Endothelial cell (in vitro differentiated cells): ENCODE measurements around the gene TAGLN2. TPM values are rescaled to one million over a fixed set of nuclear protein-coding genes. Genes with fewer than 3 reads are reported as not detected.
"Not testable (repeated sequence)": the region's sequence is repeated elsewhere in the genome, so short reads cannot be mapped to it uniquely, and the experiment has no call there.

Experiments used
- DNase-seq: peaks from one replicate; pipeline ENCODE4 v3.0.0; 2021; ENCODE audit warnings: low spot score
- H3K27ac Mint-ChIP-seq: one replicate; pipeline ENCODE4 v1.8.0; 2021; ENCODE audit warnings: mixed read lengths, inconsistent platforms; ENCODE audit not compliant: unreplicated experiment
- H3K27me3 Mint-ChIP-seq: one replicate; pipeline ENCODE4 v1.8.0; 2021; ENCODE audit warnings: mild to moderate bottlenecking, moderate library complexity, mixed read lengths, inconsistent platforms; ENCODE audit not compliant: unreplicated experiment
- H3K36me3 Mint-ChIP-seq: one replicate; pipeline ENCODE4 v1.8.0; 2021; ENCODE audit warnings: mild to moderate bottlenecking, low read depth, mixed read lengths, inconsistent platforms; ENCODE audit not compliant: unreplicated experiment
- H3K4me1 Mint-ChIP-seq: one replicate; pipeline ENCODE4 v1.8.0; 2021; ENCODE audit warnings: mild to moderate bottlenecking, mixed read lengths, inconsistent platforms; ENCODE audit not compliant: unreplicated experiment
- H3K4me3 Mint-ChIP-seq: one replicate; pipeline ENCODE4 v1.8.0; 2021; ENCODE audit warnings: mild to moderate bottlenecking, mixed read lengths, inconsistent platforms; ENCODE audit not compliant: unreplicated experiment
- H3K9me3 Mint-ChIP-seq: one replicate; pipeline ENCODE4 v1.8.0; 2021; ENCODE audit warnings: mixed read lengths, inconsistent platforms; ENCODE audit not compliant: unreplicated experiment
- CTCF ChIP-seq: fragments of 200-600 bp; sonication (generic); IDR thresholded peaks from one replicate; pipeline ENCODE4 v1.5.0; 2021; ENCODE audit warnings: antibody characterized with exemption; ENCODE audit not compliant: unreplicated experiment
- total RNA-seq: library from RNA; stranded (reverse); fragmentation: NEBNext Ultra II Directional; extraction: Animal tissue kit (Norgen Biotek cat#: 25700); gene quantifications from one replicate; pipeline ENCODE4 v1.2.1, GENCODE V29; 2021; ENCODE audit not compliant: unreplicated experiment

Gene TAGLN2
- total RNA-seq, 1 donor from 2014 or later, result 95.2 TPM

- Mint-ChIP-seq H3K36me3 (no peaks in the 10 kb centered on the region), H3K27me3 (peaks cover 2% of the 10 kb centered on the region), H3K27ac (no peak overlapping the region), H3K9me3 (no peaks in the 10 kb centered on the region), H3K4me3 (no peak overlapping the region), H3K4me1 (peaks cover 16% of the 10 kb centered on the region)
- TF ChIP-seq CTCF, result no peak
- no peak for DNase-seq
These were observed 22.8 kb downstream of the TAGLN2 start for GRCh38 chr1:159902541-159902940.

- no peak for DNase-seq
- Mint-ChIP-seq H3K27me3 (peaks cover 2% of the 10 kb centered on the region), H3K4me3 (no peak overlapping the region), H3K36me3 (no peaks in the 10 kb centered on the region), H3K4me1 (peaks cover 24% of the 10 kb centered on the region), H3K9me3 (no peaks in the 10 kb centered on the region), H3K27ac (peak overlapping the region; percentile 90)
- TF ChIP-seq CTCF, result no peak
These were observed 24.4 kb downstream of the TAGLN2 start for GRCh38 chr1:159900755-159901360.

DNA sequence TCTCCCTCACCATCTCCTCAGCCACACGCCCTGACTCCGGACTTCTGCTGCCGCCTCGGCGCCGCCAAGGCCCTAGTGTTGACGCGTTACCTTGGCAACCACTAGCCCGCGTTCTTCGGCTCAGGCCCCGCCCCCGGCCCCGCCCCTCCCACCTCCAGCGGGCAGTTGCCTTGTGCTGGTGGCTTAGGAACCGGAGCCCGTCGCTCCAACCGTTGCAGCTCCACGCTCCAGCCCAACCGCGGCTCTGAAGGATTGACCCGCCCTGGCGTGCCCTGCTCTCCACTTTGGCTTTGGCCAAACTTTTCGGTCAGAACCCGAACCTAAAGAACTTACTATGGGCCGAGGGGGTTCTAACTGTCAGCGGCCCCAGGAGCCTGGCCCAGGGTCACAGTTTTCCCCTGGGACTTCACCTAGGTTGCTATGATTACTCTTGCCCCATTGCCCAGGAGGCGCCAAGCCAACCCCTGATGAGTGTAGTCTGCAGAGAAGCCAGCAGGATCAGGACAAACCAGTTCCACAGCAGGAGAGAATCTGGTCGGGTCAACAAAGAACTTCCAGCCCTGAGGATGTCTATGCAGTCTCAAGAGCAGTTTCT is 25.1 kb downstream of the TAGLN2 start, which contains the start of gene CFAP45:
CFAP45 (minus strand) TSS at position 80 of the 595 bp plus-strand sequence; CDS start at position 13, 67 bp downstream.
- H3K27me3 Mint-ChIP-seq, result peaks cover 2% of the 10 kb centered on the region
- TF ChIP-seq CTCF, result no peak
- no peak within 1 kb of the TSS for H3K4me3 Mint-ChIP-seq
- no peaks in the 10 kb centered on the region for H3K36me3 Mint-ChIP-seq
- peaks cover 25% of the 10 kb centered on the region for H3K4me1 Mint-ChIP-seq
- DNase-seq, result peak; percentile 86
- no peaks in the 10 kb centered on the region for H3K9me3 Mint-ChIP-seq
- H3K27ac Mint-ChIP-seq, result peak within 1 kb of the TSS; percentile 90

DNA sequence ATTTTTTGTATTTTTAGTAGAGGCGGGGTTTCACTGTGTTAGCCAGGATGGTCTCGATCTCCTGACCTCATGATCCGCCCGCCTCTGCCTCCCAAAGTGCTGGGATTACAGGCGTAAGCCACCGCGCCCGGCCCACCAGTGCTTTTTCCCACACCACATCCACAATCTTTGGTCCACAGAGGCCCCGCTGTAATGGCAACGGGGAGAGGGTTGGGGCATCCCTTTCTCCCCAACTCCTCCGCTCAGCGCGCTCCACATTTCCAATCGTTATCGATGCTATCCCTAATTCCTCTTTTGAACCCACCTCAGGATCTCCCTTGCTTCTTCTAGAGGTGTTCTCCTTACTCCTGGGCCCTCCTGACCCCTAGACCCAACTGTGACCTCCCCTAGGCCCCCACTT is 25.7 kb downstream of the TAGLN2 start:
- peak overlapping the region; percentile 90 for H3K27ac Mint-ChIP-seq
- not testable (repeated sequence) for H3K27me3 Mint-ChIP-seq, DNase-seq, H3K9me3 Mint-ChIP-seq, H3K36me3 Mint-ChIP-seq, H3K4me3 Mint-ChIP-seq
- peaks cover 25% of the 10 kb centered on the region for H3K4me1 Mint-ChIP-seq

DNA sequence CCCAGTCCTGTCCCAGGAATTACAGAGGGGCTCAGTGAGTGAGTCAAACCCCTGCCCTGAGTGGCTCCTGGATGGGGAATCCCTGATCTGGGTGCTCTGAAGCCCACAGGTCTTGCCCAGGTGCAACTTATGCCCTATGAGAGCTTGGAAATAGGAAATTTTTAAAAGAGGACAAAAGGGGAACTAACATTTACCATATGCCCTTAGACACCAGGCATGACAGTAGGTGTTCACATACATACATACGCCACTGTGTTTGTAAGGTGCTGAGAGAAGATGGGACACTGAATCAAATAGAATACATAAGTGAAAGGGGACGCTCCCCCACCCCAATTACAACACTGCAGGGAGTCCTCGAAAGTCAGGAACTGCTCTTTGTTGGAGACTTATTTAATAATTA is 26.8 kb downstream of the TAGLN2 start:
- no peaks in the 10 kb centered on the region for H3K36me3 Mint-ChIP-seq
- H3K9me3 Mint-ChIP-seq, result no peaks in the 10 kb centered on the region
- no peak for DNase-seq
- no peak overlapping the region for H3K4me3 Mint-ChIP-seq
- peak overlapping the region; percentile 49 for H3K27ac Mint-ChIP-seq
- H3K27me3 Mint-ChIP-seq, result peaks cover 2% of the 10 kb centered on the region
- H3K4me1 Mint-ChIP-seq, result peaks cover 25% of the 10 kb centered on the region
- TF ChIP-seq CTCF, result no peak
